Esophagus muscularis mucosa (tissue), 4 donors: Measurements from ENCODE around the gene AFM. TPM values are rescaled to one million over a fixed set of nuclear protein-coding genes. Genes with fewer than 3 reads are reported as not detected.

ENCODE experiments used
- DNase-seq: peaks from one replicate; pipeline ENCODE4 v3.0.0-alpha.2; 2017; ENCODE audit errors: extremely low spot score
- H3K27ac ChIP-seq, 4 donors: fragments of 200-600 bp; sonication (generic); replicated peaks in 1 of 4; 1 replicate in 3 of 4; 2 replicates in 1 of 4; pipeline ENCODE4 v1.5.1; 2016 to 2019; ENCODE audit warnings: mild to moderate bottlenecking in 1 of 4
- H3K27me3 ChIP-seq, 4 donors: fragments of 200-600 bp; sonication (generic); one replicate each; pipeline versions ENCODE4 v1.5.1 to v1.6.0; 2016 to 2019
- H3K36me3 ChIP-seq, 4 donors: fragments of 200-600 bp; sonication (generic); one replicate each; pipeline ENCODE4 v1.5.1; 2016 to 2019
- H3K4me1 ChIP-seq, 4 donors: fragments of 200-600 bp; sonication (generic); one replicate each; pipeline ENCODE4 v1.5.1; 2016 to 2019
- H3K4me3 ChIP-seq, 4 donors: fragments of 200-600 bp; sonication (generic); 1 replicate in 2 of 4; 2 replicates in 2 of 4; pipeline ENCODE4 v1.5.1; 2016 to 2019; ENCODE audit warnings: mild to moderate bottlenecking in 4 of 4, moderate library complexity in 1 of 4
- H3K9me3 ChIP-seq, 4 donors: fragments of 200-600 bp; sonication (generic); 1 replicate in 3 of 4; 2 replicates in 1 of 4; pipeline ENCODE4 v1.5.1; 2016 to 2019
- CTCF ChIP-seq, 3 experiments: fragments of 200-600 bp in 2 of 3; fragments of 450-650 bp in 1 of 3; sonication (generic) in 2 of 3; IDR thresholded peaks; one replicate each; pipeline ENCODE4 v1.5.1; 2017 to 2019; ENCODE audit warnings: antibody characterized with exemption in 3 of 3, mild to moderate bottlenecking in 2 of 3, moderate library complexity in 1 of 3
- EP300 ChIP-seq: sonication (generic); formaldehyde crosslinking; IDR thresholded peaks from one replicate; pipeline ENCODE4 v1.6.1; 2017; ENCODE audit warnings: antibody characterized with exemption
- POLR2A ChIP-seq: fragments of 450-650 bp; IDR thresholded peaks from one replicate; pipeline ENCODE4 v1.6.1; 2017; ENCODE audit warnings: antibody characterized with exemption, moderate library complexity, mild to moderate bottlenecking, low read depth
- POLR2AphosphoS5 ChIP-seq, 2 donors: sonication (generic); formaldehyde crosslinking; IDR thresholded peaks; one replicate each; pipeline ENCODE4 v1.6.1; 2017; ENCODE audit warnings: antibody characterized with exemption in 2 of 2
- WGBS: methylation state at CpG from one replicate; pipeline ENCODE4 v1.1.5; 2018; 5-methylcytosine and 5-hydroxymethylcytosine counted together
- intact Hi-C: fragments of 100-400 bp; cut with DNase I; formaldehyde crosslinking; loops from one replicate; pipeline ENCODE4 v1.15.1; 2023
- total RNA-seq, 4 donors: library from RNA; depleted of rRNA; stranded (reverse); fragments of >200 nt; gene quantifications; one replicate each; pipeline versions ENCODE4 v1.1.0 to v1.2.1, GENCODE V29; 2016

Gene AFM
- total RNA-seq, 4 donors from 2014 or later = not detected

DNA sequence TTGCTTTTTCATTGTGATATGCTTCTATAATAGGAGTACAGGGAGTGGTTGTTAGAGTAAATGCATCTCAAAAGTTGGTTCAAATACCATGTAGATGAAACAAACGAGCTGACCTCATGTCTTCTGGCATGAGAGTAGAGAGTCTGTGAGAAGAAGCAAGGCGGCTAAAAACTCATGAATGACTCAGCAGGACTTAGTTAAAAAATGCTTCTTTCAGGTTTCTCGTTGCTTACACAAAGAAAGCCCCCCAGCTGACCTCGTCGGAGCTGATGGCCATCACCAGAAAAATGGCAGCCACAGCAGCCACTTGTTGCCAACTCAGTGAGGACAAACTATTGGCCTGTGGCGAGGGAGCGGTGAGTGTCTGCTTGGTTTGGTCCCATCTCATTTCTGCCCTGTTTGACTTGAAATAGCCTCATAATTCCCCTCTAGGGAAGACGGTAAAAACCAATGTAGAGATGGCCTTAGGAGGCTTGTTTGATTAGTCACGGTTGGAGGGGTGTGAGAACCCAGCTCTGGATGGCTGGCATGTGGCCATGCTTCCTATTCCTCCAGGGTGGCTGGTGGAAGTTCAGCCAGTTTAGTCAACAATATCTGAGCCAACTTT, 31.0 kb upstream of the AFM start:
- Histone ChIP-seq H3K27me3 (no peaks in the 10 kb centered on the region), H3K27ac (no peak overlapping the region), H3K4me1 (no peaks in the 10 kb centered on the region), H3K4me3 (no peak overlapping the region), H3K9me3 (no peaks in the 10 kb centered on the region), H3K36me3 (no peaks in the 10 kb centered on the region)
- no peak for TF ChIP-seq POLR2AphosphoS5 (IDR thresholded peaks at IDR 0.05)
- TF ChIP-seq CTCF (IDR thresholded peaks at IDR 0.05) = no peak
- TF ChIP-seq EP300 = no peak
- no peak for TF ChIP-seq POLR2A
- intact Hi-C loops = no loop called here
- DNase-seq = no peak
- 60% methylated on average over 9 of the region's 9 CpGs for WGBS

GRCh38 chr4:73451404-73451803, 30.1 kb upstream of the AFM start:
- Histone ChIP-seq H3K36me3 (no peaks in the 10 kb centered on the region), H3K4me1 (no peaks in the 10 kb centered on the region), H3K9me3 (no peaks in the 10 kb centered on the region), H3K27me3 (no peaks in the 10 kb centered on the region), H3K27ac (no peak overlapping the region), H3K4me3 (no peak overlapping the region)
- 52% methylated on average over 3 of the region's 3 CpGs for WGBS
- TF ChIP-seq POLR2A (no peak), POLR2AphosphoS5 (IDR thresholded peaks at IDR 0.05) (no peak), EP300 (no peak), CTCF (IDR thresholded peaks at IDR 0.05) (no peak)
- DNase-seq = no peak
- intact Hi-C loops = no loop called here

DNA sequence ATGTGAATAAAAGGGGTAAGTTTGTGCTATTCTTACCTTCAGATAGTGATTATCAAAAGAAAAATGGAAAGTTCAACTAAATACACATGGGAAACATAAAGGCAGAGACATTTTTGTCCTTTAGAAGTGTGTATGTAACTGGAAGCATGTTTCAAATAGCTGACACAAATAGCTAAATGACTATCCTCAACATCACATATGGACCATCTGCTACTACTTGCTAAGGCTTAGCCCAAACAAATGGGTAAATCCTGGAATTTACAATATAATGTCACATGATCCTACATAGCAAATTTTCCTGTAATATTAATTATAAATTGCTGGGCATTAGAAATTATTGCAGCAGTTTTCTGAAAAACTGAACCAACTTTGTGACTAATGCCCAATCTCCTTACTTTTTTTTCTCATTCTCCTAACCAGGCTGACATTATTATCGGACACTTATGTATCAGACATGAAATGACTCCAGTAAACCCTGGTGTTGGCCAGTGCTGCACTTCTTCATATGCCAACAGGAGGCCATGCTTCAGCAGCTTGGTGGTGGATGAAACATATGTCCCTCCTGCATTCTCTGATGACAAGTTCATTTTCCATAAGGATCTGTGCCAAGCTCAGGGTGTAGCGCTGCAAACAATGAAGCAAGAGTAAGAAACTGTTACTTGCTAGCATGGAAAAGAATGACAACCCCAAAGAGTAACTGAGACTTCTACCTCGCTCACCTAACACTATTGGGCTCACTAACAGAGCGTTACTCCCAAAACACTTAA, 29.4 kb upstream of the AFM start:
- Histone ChIP-seq H3K4me3 (no peak overlapping the region), H3K36me3 (no peaks in the 10 kb centered on the region), H3K27me3 (no peaks in the 10 kb centered on the region), H3K27ac (no peak overlapping the region), H3K4me1 (no peaks in the 10 kb centered on the region), H3K9me3 (no peaks in the 10 kb centered on the region)
- no peak for DNase-seq
- no peak for TF ChIP-seq POLR2A
- no peak for TF ChIP-seq CTCF (IDR thresholded peaks at IDR 0.05)
- no peak for TF ChIP-seq POLR2AphosphoS5 (IDR thresholded peaks at IDR 0.05)
- intact Hi-C loops = no loop called here
- WGBS = 87% methylated on average over 4 of the region's 4 CpGs

DNA sequence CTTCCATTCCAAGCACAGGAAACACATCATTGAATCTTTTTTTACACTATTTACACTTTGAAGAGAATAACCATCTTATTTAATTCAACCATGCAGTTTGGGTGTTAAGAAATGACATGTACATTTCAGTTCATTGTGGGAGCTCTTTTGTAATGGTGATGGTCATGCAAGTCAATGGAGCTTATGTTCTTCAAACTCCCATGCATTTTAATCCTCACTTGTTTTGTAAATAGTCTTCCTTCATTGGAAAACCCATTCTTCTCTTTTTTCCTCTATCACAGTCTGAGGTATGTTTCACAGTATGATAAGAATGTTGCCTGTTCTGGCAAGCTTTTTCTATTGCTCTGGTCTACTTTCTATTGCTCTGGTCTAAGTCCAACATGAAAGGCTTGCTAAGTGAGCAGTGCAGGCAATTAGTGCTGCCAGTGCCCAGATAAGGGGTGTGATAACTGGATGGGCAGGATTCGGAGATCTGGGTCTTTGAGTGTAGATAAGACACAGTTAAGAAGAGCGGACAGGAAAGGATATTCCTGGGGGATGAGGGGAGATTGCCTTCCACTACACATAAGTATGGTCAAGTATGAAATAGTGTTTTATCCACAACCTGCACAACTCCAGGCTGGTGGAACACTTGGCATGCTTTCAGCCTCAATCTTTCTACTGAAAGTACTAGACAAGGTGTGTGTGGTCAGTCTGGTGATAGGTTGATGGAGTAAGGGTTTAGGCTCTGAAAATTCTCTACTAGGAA, 28.4 kb upstream of the AFM start:
- Histone ChIP-seq H3K27me3 (no peaks in the 10 kb centered on the region), H3K9me3 (no peaks in the 10 kb centered on the region), H3K4me1 (no peaks in the 10 kb centered on the region), H3K4me3 (no peak overlapping the region), H3K27ac (no peak overlapping the region), H3K36me3 (no peaks in the 10 kb centered on the region)
- DNase-seq = no peak
- intact Hi-C loops = no loop called here
- 70% methylated on average over 2 of the region's 2 CpGs for WGBS
- no peak for TF ChIP-seq EP300
- TF ChIP-seq CTCF (IDR thresholded peaks at IDR 0.05) = no peak
- no peak for TF ChIP-seq POLR2AphosphoS5 (IDR thresholded peaks at IDR 0.05)
- no peak for TF ChIP-seq POLR2A
